ENCODE results near the gene APOD. TPM values are rescaled to one million over a fixed set of nuclear protein-coding genes. Genes with fewer than 3 reads are reported as not detected.

The APOD gene
- polyA plus RNA-seq, 4 donors = 2.9 to 64.2 (median 12.6) TPM

- H3K27ac ChIP-seq (ENCODE audit: low read depth in 1 of 3, low read length in 2 of 3) = no peak overlapping the region
- H3K27me3 ChIP-seq (ENCODE audit: control insufficient read depth in 3 of 3, insufficient read depth in 3 of 3, low read length in 3 of 3) = no peaks in the 10 kb centered on the region
- no peak overlapping the region for H3K4me3 ChIP-seq (ENCODE audit: low read depth in 1 of 3, low read length in 3 of 3)
- H3K4me1 ChIP-seq (ENCODE audit: control insufficient read depth in 3 of 3, insufficient read depth in 2 of 3, low read depth in 1 of 3, low read length in 2 of 3) = no peaks in the 10 kb centered on the region
- WGBS, 3 donors = 75 to 77% (median 77%) methylated on average over 8 of the region's 8 CpGs
- H3K36me3 ChIP-seq (ENCODE audit: control insufficient read depth in 3 of 3, insufficient read depth in 2 of 3, low read depth in 1 of 3, low read length in 3 of 3) = peaks cover 0 to 2% (median 0%) of the 10 kb centered on the region in 3 donors
- H3K9me3 ChIP-seq (ENCODE audit: control insufficient read depth in 2 of 2, insufficient read depth in 1 of 2, low read depth in 1 of 2, low read length in 1 of 2) = no peaks in the 10 kb centered on the region
- DNase-seq = no peak
- no peak for FAIRE-seq
Observed at GRCh38 chr3:195574497-195575304, 9.0 kb downstream of the APOD start.

GRCh38 chr3:195573611-195574496 is 9.9 kb downstream of the APOD start:
- Histone ChIP-seq H3K27me3 (ENCODE audit: control insufficient read depth in 3 of 3, insufficient read depth in 3 of 3, low read length in 3 of 3) (no peaks in the 10 kb centered on the region), H3K36me3 (ENCODE audit: control insufficient read depth in 3 of 3, insufficient read depth in 2 of 3, low read depth in 1 of 3, low read length in 3 of 3) (no peaks in the 10 kb centered on the region), H3K4me3 (ENCODE audit: low read depth in 1 of 3, low read length in 3 of 3) (no peak overlapping the region), H3K27ac (ENCODE audit: low read depth in 1 of 3, low read length in 2 of 3) (no peak overlapping the region), H3K9me3 (ENCODE audit: control insufficient read depth in 2 of 2, insufficient read depth in 1 of 2, low read depth in 1 of 2, low read length in 1 of 2) (no peaks in the 10 kb centered on the region), H3K4me1 (ENCODE audit: control insufficient read depth in 3 of 3, insufficient read depth in 2 of 3, low read depth in 1 of 3, low read length in 2 of 3) (no peaks in the 10 kb centered on the region)
- no peak for DNase-seq
- no peak for FAIRE-seq
- 92 to 97% (median 93%) methylated on average over 19 of the region's 19 CpGs for WGBS, 3 donors

GRCh38 chr3:195571361-195571760 is 12.4 kb downstream of the APOD start:
- Histone ChIP-seq H3K36me3 (ENCODE audit: control insufficient read depth in 3 of 3, insufficient read depth in 2 of 3, low read depth in 1 of 3, low read length in 3 of 3) (no peaks in the 10 kb centered on the region), H3K27me3 (ENCODE audit: control insufficient read depth in 3 of 3, insufficient read depth in 3 of 3, low read length in 3 of 3) (no peaks in the 10 kb centered on the region), H3K27ac (ENCODE audit: low read depth in 1 of 3, low read length in 2 of 3) (no peak overlapping the region), H3K4me3 (ENCODE audit: low read depth in 1 of 3, low read length in 3 of 3) (no peak overlapping the region), H3K4me1 (ENCODE audit: control insufficient read depth in 3 of 3, insufficient read depth in 2 of 3, low read depth in 1 of 3, low read length in 2 of 3) (no peaks in the 10 kb centered on the region), H3K9me3 (ENCODE audit: control insufficient read depth in 2 of 2, insufficient read depth in 1 of 2, low read depth in 1 of 2, low read length in 1 of 2) (no peaks in the 10 kb centered on the region)
- DNase-seq (no peak), FAIRE-seq (no peak)
- 87 to 88% (median 87%) methylated on average over 6 of the region's 6 CpGs for WGBS, 3 donors

GRCh38 chr3:195570912-195571311 is 12.8 kb downstream of the APOD start:
- no peak overlapping the region for H3K27ac ChIP-seq (ENCODE audit: low read depth in 1 of 3, low read length in 2 of 3)
- DNase-seq (no peak), FAIRE-seq (no peak)
- peaks cover 0 to 1% (median 0%) of the 10 kb centered on the region in 3 donors for H3K4me1 ChIP-seq (ENCODE audit: control insufficient read depth in 3 of 3, insufficient read depth in 2 of 3, low read depth in 1 of 3, low read length in 2 of 3)
- H3K27me3 ChIP-seq (ENCODE audit: control insufficient read depth in 3 of 3, insufficient read depth in 3 of 3, low read length in 3 of 3) = no peaks in the 10 kb centered on the region
- no peaks in the 10 kb centered on the region for H3K36me3 ChIP-seq (ENCODE audit: control insufficient read depth in 3 of 3, insufficient read depth in 2 of 3, low read depth in 1 of 3, low read length in 3 of 3)
- WGBS, 3 donors = 90 to 95% (median 95%) methylated on average over 9 of the region's 9 CpGs
- H3K4me3 ChIP-seq (ENCODE audit: low read depth in 1 of 3, low read length in 3 of 3) = no peak overlapping the region
- no peaks in the 10 kb centered on the region for H3K9me3 ChIP-seq (ENCODE audit: control insufficient read depth in 2 of 2, insufficient read depth in 1 of 2, low read depth in 1 of 2, low read length in 1 of 2)

GRCh38 chr3:195570344-195570743 is 13.4 kb downstream of the APOD start:
- no peak for FAIRE-seq
- no peak for DNase-seq
- Histone ChIP-seq H3K27me3 (ENCODE audit: control insufficient read depth in 3 of 3, insufficient read depth in 3 of 3, low read length in 3 of 3) (no peaks in the 10 kb centered on the region), H3K4me1 (ENCODE audit: control insufficient read depth in 3 of 3, insufficient read depth in 2 of 3, low read depth in 1 of 3, low read length in 2 of 3) (peaks cover 0 to 6% (median 0%) of the 10 kb centered on the region in 3 donors), H3K27ac (ENCODE audit: low read depth in 1 of 3, low read length in 2 of 3) (no peak overlapping the region), H3K9me3 (ENCODE audit: control insufficient read depth in 2 of 2, insufficient read depth in 1 of 2, low read depth in 1 of 2, low read length in 1 of 2) (no peaks in the 10 kb centered on the region), H3K36me3 (ENCODE audit: control insufficient read depth in 3 of 3, insufficient read depth in 2 of 3, low read depth in 1 of 3, low read length in 3 of 3) (no peaks in the 10 kb centered on the region), H3K4me3 (ENCODE audit: low read depth in 1 of 3, low read length in 3 of 3) (no peak overlapping the region)
- 80 to 90% (median 86%) methylated on average over 6 of the region's 6 CpGs for WGBS, 3 donors

GRCh38 chr3:195568630-195569029 is 15.1 kb downstream of the APOD start:
- Histone ChIP-seq H3K9me3 (ENCODE audit: control insufficient read depth in 2 of 2, insufficient read depth in 1 of 2, low read depth in 1 of 2, low read length in 1 of 2) (no peaks in the 10 kb centered on the region), H3K27ac (ENCODE audit: low read depth in 1 of 3, low read length in 2 of 3) (no peak overlapping the region), H3K4me1 (ENCODE audit: control insufficient read depth in 3 of 3, insufficient read depth in 2 of 3, low read depth in 1 of 3, low read length in 2 of 3) (peaks cover 0 to 6% (median 0%) of the 10 kb centered on the region in 3 donors), H3K27me3 (ENCODE audit: control insufficient read depth in 3 of 3, insufficient read depth in 3 of 3, low read length in 3 of 3) (no peaks in the 10 kb centered on the region), H3K4me3 (ENCODE audit: low read depth in 1 of 3, low read length in 3 of 3) (no peak overlapping the region), H3K36me3 (ENCODE audit: control insufficient read depth in 3 of 3, insufficient read depth in 2 of 3, low read depth in 1 of 3, low read length in 3 of 3) (no peaks in the 10 kb centered on the region)
- no peak for FAIRE-seq
- no peak for DNase-seq
- 76 to 80% (median 77%) methylated on average over 5 of the region's 5 CpGs for WGBS, 3 donors

GRCh38 chr3:195566797-195567196 is 16.9 kb downstream of the APOD start:
- Histone ChIP-seq H3K27me3 (ENCODE audit: control insufficient read depth in 3 of 3, insufficient read depth in 3 of 3, low read length in 3 of 3) (no peaks in the 10 kb centered on the region), H3K4me3 (ENCODE audit: low read depth in 1 of 3, low read length in 3 of 3) (no peak overlapping the region), H3K4me1 (ENCODE audit: control insufficient read depth in 3 of 3, insufficient read depth in 2 of 3, low read depth in 1 of 3, low read length in 2 of 3) (peaks cover 0 to 6% (median 0%) of the 10 kb centered on the region in 3 donors), H3K36me3 (ENCODE audit: control insufficient read depth in 3 of 3, insufficient read depth in 2 of 3, low read depth in 1 of 3, low read length in 3 of 3) (no peaks in the 10 kb centered on the region), H3K9me3 (ENCODE audit: control insufficient read depth in 2 of 2, insufficient read depth in 1 of 2, low read depth in 1 of 2, low read length in 1 of 2) (no peaks in the 10 kb centered on the region), H3K27ac (ENCODE audit: low read depth in 1 of 3, low read length in 2 of 3) (no peak overlapping the region)
- DNase-seq (no peak), FAIRE-seq (no peak)
- WGBS, 3 donors = 29 to 60% (median 53%) methylated on average over 6 of the region's 6 CpGs

GRCh38 chr3:195565716-195566115 is 18.0 kb downstream of the APOD start:
- H3K4me3 ChIP-seq (ENCODE audit: low read depth in 1 of 3, low read length in 3 of 3) = no peak overlapping the region
- H3K36me3 ChIP-seq (ENCODE audit: control insufficient read depth in 3 of 3, insufficient read depth in 2 of 3, low read depth in 1 of 3, low read length in 3 of 3) = no peaks in the 10 kb centered on the region
- peaks cover 0 to 6% (median 0%) of the 10 kb centered on the region in 3 donors for H3K4me1 ChIP-seq (ENCODE audit: control insufficient read depth in 3 of 3, insufficient read depth in 2 of 3, low read depth in 1 of 3, low read length in 2 of 3)
- DNase-seq (no peak), FAIRE-seq (no peak)
- H3K27me3 ChIP-seq (ENCODE audit: control insufficient read depth in 3 of 3, insufficient read depth in 3 of 3, low read length in 3 of 3) = no peaks in the 10 kb centered on the region
- WGBS, 3 donors = 43 to 69% (median 51%) methylated on average over 7 of the region's 7 CpGs
- no peaks in the 10 kb centered on the region for H3K9me3 ChIP-seq (ENCODE audit: control insufficient read depth in 2 of 2, insufficient read depth in 1 of 2, low read depth in 1 of 2, low read length in 1 of 2)
- H3K27ac ChIP-seq (ENCODE audit: low read depth in 1 of 3, low read length in 2 of 3) = no peak overlapping the region
